B cell (primary cell): ENCODE results near the gene HNRNPF.

ENCODE experiments used
- CTCF ChIP-seq: fragments of 200-600 bp; IDR thresholded peaks from one replicate; pipeline ENCODE4 v1.8.0; 2022; ENCODE audit warnings: antibody characterized with exemption, mild to moderate bottlenecking
- EZH2 ChIP-seq: IDR thresholded peaks from 2 replicates; pipeline ENCODE4 v1.6.1; 2012; ENCODE audit warnings: borderline replicate concordance, low read depth, mild to moderate bottlenecking, moderate library complexity, low read length; ENCODE audit not compliant: insufficient read depth, poor library complexity, severe bottlenecking

GRCh38 chr10:43427166-43427825 is 18.3 kb upstream of the HNRNPF start:
- TF ChIP-seq CTCF (no peak), EZH2 (no peak)
